HEK293T (cell line): ENCODE measurements around the gene PAPPA.

Experiments
- CTCF ChIA-PET: fragments of 350-600 bp; formaldehyde crosslinking; extraction: SDS; loops from one replicate; lab custom pipeline; 2021; ENCODE audit warnings: antibody characterized with exemption, inconsistent platforms; lab: Yijun Ruan, JAX
- POLR2A ChIA-PET: fragments of 350-600 bp; formaldehyde crosslinking; extraction: SDS; loops from one replicate; lab custom pipeline; 2020; ENCODE audit warnings: antibody characterized with exemption, inconsistent platforms; lab: Yijun Ruan, JAX
- DNase-seq: peaks from one replicate; pipeline ENCODE4 v3.0.0; 2012; ENCODE audit warnings: mixed read lengths; ENCODE audit errors: extremely low spot score
- ARNT ChIP-seq: fragments of 450-650 bp; IDR thresholded peaks from 2 replicates; pipeline ENCODE4 v1.6.1; 2017; ENCODE audit warnings: mild to moderate bottlenecking
- BHLHE40 ChIP-seq: fragments of 450-650 bp; IDR thresholded peaks from 2 replicates; pipeline ENCODE4 v1.6.1; 2016; ENCODE audit warnings: mild to moderate bottlenecking, moderate library complexity, borderline replicate concordance
- CTBP1 ChIP-seq: fragments of 450-650 bp; IDR thresholded peaks from 2 replicates; pipeline ENCODE4 v1.6.1; 2016; ENCODE audit warnings: borderline replicate concordance
- ELF4 ChIP-seq: fragments of 450-650 bp; IDR thresholded peaks from 2 replicates; pipeline ENCODE4 v1.6.1; 2017; ENCODE audit warnings: antibody characterized with exemption
- FOXA1 ChIP-seq: fragments of 450-650 bp; IDR thresholded peaks from 2 replicates; pipeline ENCODE4 v1.6.1; 2016; ENCODE audit warnings: mild to moderate bottlenecking
- FOXK2 ChIP-seq: fragments of 450-650 bp; IDR thresholded peaks from 2 replicates; pipeline ENCODE4 v1.6.1; 2016; ENCODE audit warnings: mild to moderate bottlenecking
- FOXM1 ChIP-seq: fragments of 450-650 bp; IDR thresholded peaks from 2 replicates; pipeline ENCODE4 v1.6.1; 2017; ENCODE audit warnings: mild to moderate bottlenecking, borderline replicate concordance
- HDGF ChIP-seq: fragments of 450-650 bp; IDR thresholded peaks from 2 replicates; pipeline ENCODE4 v1.6.1; 2017; ENCODE audit warnings: antibody characterized with exemption, borderline replicate concordance
- L3MBTL2 ChIP-seq: fragments of 450-650 bp; conservative IDR thresholded peaks from 2 replicates; pipeline ENCODE4 v1.6.1; 2016; ENCODE audit warnings: mild to moderate bottlenecking
- LEF1 ChIP-seq: fragments of 450-650 bp; IDR thresholded peaks from 2 replicates; pipeline ENCODE4 v1.6.1; 2017; ENCODE audit warnings: mild to moderate bottlenecking, borderline replicate concordance
- NFRKB ChIP-seq: fragments of 450-650 bp; IDR thresholded peaks from 2 replicates; pipeline ENCODE4 v1.6.1; 2016; ENCODE audit warnings: mild to moderate bottlenecking, moderate library complexity
- PKNOX1 ChIP-seq: fragments of 450-650 bp; IDR thresholded peaks from 2 replicates; pipeline ENCODE4 v1.6.1; 2016
- SP1 ChIP-seq: fragments of 450-650 bp; IDR thresholded peaks from 2 replicates; pipeline ENCODE4 v1.6.1; 2017
- SUZ12 ChIP-seq: fragments of 450-650 bp; IDR thresholded peaks from 2 replicates; pipeline ENCODE4 v1.6.1; 2016; ENCODE audit warnings: mild to moderate bottlenecking
- TARDBP ChIP-seq: fragments of 450-650 bp; IDR thresholded peaks from 2 replicates; pipeline ENCODE4 v1.6.1; 2016
- ZNF384 ChIP-seq: fragments of 450-650 bp; IDR thresholded peaks from 2 replicates; pipeline ENCODE4 v1.6.1; 2016

The PAPPA gene

GRCh38 chr9:116366241-116366640, 212.7 kb downstream of the PAPPA start:
- TF ChIP-seq HDGF, result no peak
- no peak for TF ChIP-seq L3MBTL2
- no peak for TF ChIP-seq ZNF384
- no peak for TF ChIP-seq ARNT
- TF ChIP-seq CTBP1, result no peak
- TF ChIP-seq ELF4, result no peak
- no peak for TF ChIP-seq SP1
- no peak for TF ChIP-seq LEF1
- TF ChIP-seq FOXM1, result no peak
- TF ChIP-seq TARDBP, result no peak
- TF ChIP-seq NFRKB, result no peak
- TF ChIP-seq FOXA1, result no peak
- TF ChIP-seq BHLHE40, result no peak
- no peak for TF ChIP-seq PKNOX1
- TF ChIP-seq SUZ12, result no peak
- TF ChIP-seq FOXK2, result no peak
- CTCF ChIA-PET, result no interaction called here
- POLR2A ChIA-PET, result no interaction called here
- DNase-seq, result no peak

GRCh38 chr9:116368680-116369079, 215.1 kb downstream of the PAPPA start:
- no peak for DNase-seq
- CTCF ChIA-PET, result no interaction called here
- no peak for TF ChIP-seq FOXA1
- no peak for TF ChIP-seq SP1
- TF ChIP-seq BHLHE40, result no peak
- TF ChIP-seq NFRKB, result no peak
- no peak for TF ChIP-seq FOXM1
- TF ChIP-seq ELF4, result no peak
- no peak for TF ChIP-seq PKNOX1
- POLR2A ChIA-PET, result no interaction called here

- ChIA-PET CTCF (no interaction called here), POLR2A (no interaction called here)
- TF ChIP-seq CTBP1 (no peak), TARDBP (no peak), ELF4 (no peak), NFRKB (no peak), FOXM1 (no peak), FOXK2 (no peak), ZNF384 (no peak), SUZ12 (no peak), SP1 (no peak), LEF1 (no peak), BHLHE40 (no peak), PKNOX1 (no peak), FOXA1 (no peak), HDGF (no peak), ARNT (no peak), L3MBTL2 (no peak)
- DNase-seq, result no peak
These were observed 216.1 kb downstream of the PAPPA start for GRCh38 chr9:116369706-116370105.

- ChIA-PET POLR2A (no interaction called here), CTCF (no interaction called here)
- DNase-seq, result no peak
- TF ChIP-seq ARNT, result no peak
- no peak for TF ChIP-seq BHLHE40
- no peak for TF ChIP-seq FOXK2
- no peak for TF ChIP-seq SP1
- no peak for TF ChIP-seq L3MBTL2
- no peak for TF ChIP-seq TARDBP
- no peak for TF ChIP-seq LEF1
- TF ChIP-seq ELF4, result no peak
- TF ChIP-seq PKNOX1, result no peak
- no peak for TF ChIP-seq CTBP1
- no peak for TF ChIP-seq NFRKB
These were observed 217.0 kb downstream of the PAPPA start for GRCh38 chr9:116370556-116370955.

- ChIA-PET CTCF (no interaction called here), POLR2A (no interaction called here)
- TF ChIP-seq BHLHE40 (no peak), CTBP1 (no peak), SUZ12 (no peak), FOXM1 (no peak), ZNF384 (no peak), FOXA1 (no peak), PKNOX1 (no peak), TARDBP (no peak), NFRKB (no peak), LEF1 (no peak), SP1 (no peak), ELF4 (no peak), ARNT (no peak), FOXK2 (no peak), L3MBTL2 (no peak), HDGF (no peak)
- no peak for DNase-seq
These were observed 218.6 kb downstream of the PAPPA start for GRCh38 chr9:116372081-116372673.
